Subcutaneous abdominal adipose tissue (tissue), 5 donors: ENCODE data around the gene MYOM1.
"Not testable (repeated sequence)": the region's sequence is repeated elsewhere in the genome, so short reads cannot be mapped to it uniquely, and the experiment has no call there.

Experiments
- H3K27ac ChIP-seq: one replicate; pipeline ENCODE4 v1.7.0; 2013; ENCODE audit warnings: low read depth, mild to moderate bottlenecking, inconsistent platforms, low read length, moderate library complexity
- H3K27me3 ChIP-seq, 5 donors: one replicate each; pipeline ENCODE4 v1.7.0; 2013; ENCODE audit warnings: low read length in 5 of 5, inconsistent platforms in 1 of 5; ENCODE audit not compliant: control insufficient read depth in 5 of 5, insufficient read depth in 4 of 5
- H3K36me3 ChIP-seq, 5 donors: one replicate each; pipeline ENCODE4 v1.7.0; 2013; ENCODE audit warnings: low read length in 5 of 5; ENCODE audit not compliant: control insufficient read depth in 5 of 5, insufficient read depth in 5 of 5
- H3K4me1 ChIP-seq, 5 donors: one replicate each; pipeline ENCODE4 v1.7.0; 2013; ENCODE audit warnings: low read length in 5 of 5, mild to moderate bottlenecking in 3 of 5, moderate library complexity in 1 of 5; ENCODE audit not compliant: control insufficient read depth in 5 of 5, insufficient read depth in 5 of 5
- H3K4me3 ChIP-seq, 5 donors: one replicate each; pipeline ENCODE4 v1.7.0; 2013; ENCODE audit warnings: low read length in 5 of 5, low read depth in 1 of 5
- H3K9ac ChIP-seq, 5 donors: one replicate each; pipeline ENCODE4 v1.7.0; 2013; ENCODE audit warnings: low read length in 5 of 5, mild to moderate bottlenecking in 4 of 5, moderate library complexity in 3 of 5
- H3K9me3 ChIP-seq, 5 donors: one replicate each; pipeline ENCODE4 v1.7.0; 2013; ENCODE audit warnings: low read length in 5 of 5; ENCODE audit not compliant: control insufficient read depth in 5 of 5
- donor health status: healthy.
- donor health status: healthy.
- donor health status: healthy.
- donor health status: healthy.
- donor health status: healthy.

MYOM1 gene

GRCh38 chr18:3032721-3033120 is 187.0 kb downstream of the MYOM1 start:
- Histone ChIP-seq H3K9me3 (no peaks in the 10 kb centered on the region), H3K27me3 (no peaks in the 10 kb centered on the region), H3K4me1 (peaks cover 0 to 10% (median 3%) of the 10 kb centered on the region in 5 donors)

GRCh38 chr18:3029215-3029952 is 190.4 kb downstream of the MYOM1 start:
- H3K9ac ChIP-seq: no peak overlapping the region

More at GRCh38 chr18:3032721-3033120, 187.0 kb downstream of the MYOM1 start:
- Histone ChIP-seq H3K36me3 (no peaks in the 10 kb centered on the region), H3K27ac (no peak overlapping the region), H3K4me3 (no peak overlapping the region), H3K9ac (no peak overlapping the region)

GRCh38 chr18:3028115-3028514 is 191.7 kb downstream of the MYOM1 start:
- not testable (repeated sequence) for H3K27me3 ChIP-seq, H3K9ac ChIP-seq, H3K4me3 ChIP-seq, H3K27ac ChIP-seq, H3K9me3 ChIP-seq, H3K4me1 ChIP-seq, H3K36me3 ChIP-seq

More at GRCh38 chr18:3029215-3029952, 190.4 kb downstream of the MYOM1 start:
- H3K27me3 ChIP-seq: no peaks in the 10 kb centered on the region
- no peaks in the 10 kb centered on the region for H3K9me3 ChIP-seq
- H3K4me3 ChIP-seq: no peak overlapping the region
- H3K36me3 ChIP-seq: no peaks in the 10 kb centered on the region
- peaks cover 0 to 7% (median 0%) of the 10 kb centered on the region in 5 donors for H3K4me1 ChIP-seq
- no peak overlapping the region for H3K27ac ChIP-seq

- H3K9me3 ChIP-seq: no peaks in the 10 kb centered on the region
- H3K9ac ChIP-seq: no peak overlapping the region
- peaks cover 0 to 7% (median 0%) of the 10 kb centered on the region in 5 donors for H3K4me1 ChIP-seq
- no peaks in the 10 kb centered on the region for H3K36me3 ChIP-seq
- H3K4me3 ChIP-seq: no peak overlapping the region
- H3K27me3 ChIP-seq: no peaks in the 10 kb centered on the region
- no peak overlapping the region for H3K27ac ChIP-seq
Observed at GRCh38 chr18:3027370-3027891, 192.3 kb downstream of the MYOM1 start.

GRCh38 chr18:3025544-3025943 is 194.2 kb downstream of the MYOM1 start:
- H3K36me3 ChIP-seq: no peaks in the 10 kb centered on the region
- H3K9me3 ChIP-seq: no peaks in the 10 kb centered on the region
- H3K4me1 ChIP-seq: peaks cover 0 to 7% (median 0%) of the 10 kb centered on the region in 5 donors
- no peak overlapping the region for H3K27ac ChIP-seq
- no peaks in the 10 kb centered on the region for H3K27me3 ChIP-seq
- H3K9ac ChIP-seq: no peak overlapping the region
- H3K4me3 ChIP-seq: no peak overlapping the region

- not testable (repeated sequence) for H3K27ac ChIP-seq, H3K9me3 ChIP-seq, H3K36me3 ChIP-seq, H3K4me3 ChIP-seq, H3K9ac ChIP-seq, H3K27me3 ChIP-seq, H3K4me1 ChIP-seq
Observed at GRCh38 chr18:3023603-3024002, 196.2 kb downstream of the MYOM1 start.
